SK-N-SH treated with all-trans-retinoic acid at 6 μM for 48 hours (cell line): Measurements from ENCODE around the gene SRA1.

Experiments
- ATAC-seq: fragments of 200-7000 bp; cut with Tn5 transposase; 3 replicates; pipeline ENCODE4 v1.9.1; 2020; ENCODE audit warnings: mild to moderate bottlenecking, moderate library complexity
- ARNTL ChIP-seq: fragments of 450-650 bp; formaldehyde crosslinking; IDR thresholded peaks from 2 replicates; pipeline ENCODE4 v1.5.0; 2020; ENCODE audit warnings: low read depth, mild to moderate bottlenecking, moderate library complexity, borderline replicate concordance
- BACH2 ChIP-seq: fragments of 250-450 bp; sonication (Bioruptor Pico); IDR thresholded peaks from 2 replicates; pipeline ENCODE4 v1.9.0; 2021; ENCODE audit warnings: mild to moderate bottlenecking, borderline replicate concordance
- CSDC2 ChIP-seq: fragments of 250-450 bp; sonication (Bioruptor Pico); IDR thresholded peaks from 2 replicates; pipeline ENCODE4 v1.5.0; 2020; ENCODE audit warnings: mild to moderate bottlenecking, moderate library complexity
- ESRRG ChIP-seq: fragments of 250-450 bp; sonication (Bioruptor Pico); IDR thresholded peaks from 2 replicates; pipeline ENCODE4 v1.6.1; 2021; ENCODE audit warnings: mild to moderate bottlenecking
- GLIS3 ChIP-seq: fragments of 250-450 bp; sonication (Bioruptor Pico); IDR thresholded peaks from 2 replicates; pipeline ENCODE4 v1.5.0; 2020; ENCODE audit warnings: mild to moderate bottlenecking, moderate library complexity
- ISL1 ChIP-seq: fragments of 250-450 bp; sonication (Bioruptor Pico); IDR thresholded peaks from 2 replicates; pipeline ENCODE4 v2.1.2; 2022; ENCODE audit warnings: mild to moderate bottlenecking, moderate library complexity
- OSR1 ChIP-seq: fragments of 250-450 bp; sonication (Bioruptor Pico); IDR thresholded peaks from 2 replicates; pipeline ENCODE4 v1.8.0; 2022; ENCODE audit warnings: moderate library complexity, mild to moderate bottlenecking, inconsistent platforms
- PPARA ChIP-seq: fragments of 250-450 bp; sonication (Bioruptor Pico); IDR thresholded peaks from 2 replicates; pipeline ENCODE4 v1.5.0; 2020; ENCODE audit warnings: mild to moderate bottlenecking, borderline replicate concordance
- RARB ChIP-seq: fragments of 250-450 bp; sonication (Bioruptor Pico); IDR thresholded peaks from 2 replicates; pipeline ENCODE4 v1.8.0; 2021; ENCODE audit warnings: mild to moderate bottlenecking, moderate library complexity
- SNAI2 ChIP-seq: fragments of 250-450 bp; sonication (Bioruptor Pico); IDR thresholded peaks from 2 replicates; pipeline ENCODE4 v1.5.0; 2020; ENCODE audit warnings: mild to moderate bottlenecking, moderate library complexity
- TCF4 ChIP-seq: fragments of 250-450 bp; sonication (Bioruptor Pico); IDR thresholded peaks from 2 replicates; pipeline ENCODE4 v1.8.0; 2021; ENCODE audit warnings: mild to moderate bottlenecking, moderate library complexity, borderline replicate concordance
- TOX ChIP-seq: fragments of 250-450 bp; sonication (Bioruptor Pico); IDR thresholded peaks from 2 replicates; pipeline ENCODE4 v1.8.0; 2021; ENCODE audit warnings: mild to moderate bottlenecking, moderate library complexity, borderline replicate concordance
- ZC3H10 ChIP-seq: fragments of 250-450 bp; sonication (Bioruptor Pico); IDR thresholded peaks from 2 replicates; pipeline ENCODE4 v1.5.1; 2021; ENCODE audit warnings: mild to moderate bottlenecking, moderate library complexity
- ZFP3 ChIP-seq: fragments of 250-450 bp; sonication (Bioruptor Pico); IDR thresholded peaks from 2 replicates; pipeline ENCODE4 v1.5.0; 2020; ENCODE audit warnings: mild to moderate bottlenecking, moderate library complexity
- ZFP30 ChIP-seq: fragments of 450-650 bp; formaldehyde crosslinking; IDR thresholded peaks from 2 replicates; pipeline ENCODE4 v1.5.0; 2022; ENCODE audit warnings: mild to moderate bottlenecking, moderate library complexity
- ZNF565 ChIP-seq: fragments of 450-650 bp; formaldehyde crosslinking; conservative IDR thresholded peaks from 2 replicates; pipeline ENCODE4 v1.5.0; 2020; ENCODE audit warnings: low read depth, mild to moderate bottlenecking, moderate library complexity
- ZNF70 ChIP-seq: fragments of 450-650 bp; formaldehyde crosslinking; IDR thresholded peaks from 2 replicates; pipeline ENCODE4 v1.5.0; 2020; ENCODE audit warnings: mild to moderate bottlenecking, moderate library complexity
- ZNF8 ChIP-seq: fragments of 450-650 bp; formaldehyde crosslinking; IDR thresholded peaks from 2 replicates; pipeline ENCODE4 v1.5.0; 2020; ENCODE audit warnings: mild to moderate bottlenecking, moderate library complexity
- TF ChIP-seq, protein P1 (sequence below): fragments of 250-450 bp; sonication (Bioruptor Pico); IDR thresholded peaks from 2 replicates; pipeline ENCODE4 v1.5.1; 2021; ENCODE audit warnings: mild to moderate bottlenecking, moderate library complexity
- TF ChIP-seq, protein P2 (sequence below): fragments of 250-450 bp; sonication (Bioruptor Pico); IDR thresholded peaks from 2 replicates; pipeline ENCODE4 v1.5.1; 2020; ENCODE audit warnings: low read depth, mild to moderate bottlenecking, moderate library complexity
- TF ChIP-seq, protein P3 (sequence below): fragments of 250-450 bp; sonication (Bioruptor Pico); IDR thresholded peaks from 2 replicates; pipeline ENCODE4 v1.5.0; 2020; ENCODE audit warnings: mild to moderate bottlenecking, moderate library complexity
- TF ChIP-seq, protein P4 (sequence below): fragments of 250-450 bp; sonication (Bioruptor Pico); IDR thresholded peaks from 2 replicates; pipeline ENCODE4 v1.8.0; 2020; ENCODE audit warnings: mild to moderate bottlenecking, moderate library complexity, borderline replicate concordance

The SRA1 gene

DNA sequence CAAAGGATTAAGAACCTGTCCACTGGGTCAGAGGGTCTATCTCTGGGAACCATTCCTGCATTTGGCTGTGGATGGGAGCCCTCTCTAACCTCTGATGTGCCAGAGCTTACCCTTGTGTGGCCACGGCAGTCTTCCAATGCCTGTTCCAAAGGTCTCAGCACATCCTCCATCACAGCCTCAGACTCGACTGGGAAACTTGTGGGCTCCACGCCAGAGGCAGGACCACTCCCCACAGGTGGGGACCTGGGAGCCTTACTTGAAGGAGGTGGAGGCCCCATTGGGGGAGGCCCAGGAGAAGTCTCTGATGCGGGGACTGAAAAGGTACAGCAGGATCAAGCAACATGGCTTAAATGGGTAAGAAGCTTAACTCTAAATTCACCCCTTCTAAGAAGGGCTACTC is 5.4 kb downstream of the SRA1 start:
- TF ChIP-seq ZFP30 (CRISPR knock-in tag) (no peak), TCF4 (CRISPR knock-in tag) (no peak), ARNTL (CRISPR knock-in tag) (no peak), CSDC2 (no peak)
- TF ChIP-seq, protein P1, sequence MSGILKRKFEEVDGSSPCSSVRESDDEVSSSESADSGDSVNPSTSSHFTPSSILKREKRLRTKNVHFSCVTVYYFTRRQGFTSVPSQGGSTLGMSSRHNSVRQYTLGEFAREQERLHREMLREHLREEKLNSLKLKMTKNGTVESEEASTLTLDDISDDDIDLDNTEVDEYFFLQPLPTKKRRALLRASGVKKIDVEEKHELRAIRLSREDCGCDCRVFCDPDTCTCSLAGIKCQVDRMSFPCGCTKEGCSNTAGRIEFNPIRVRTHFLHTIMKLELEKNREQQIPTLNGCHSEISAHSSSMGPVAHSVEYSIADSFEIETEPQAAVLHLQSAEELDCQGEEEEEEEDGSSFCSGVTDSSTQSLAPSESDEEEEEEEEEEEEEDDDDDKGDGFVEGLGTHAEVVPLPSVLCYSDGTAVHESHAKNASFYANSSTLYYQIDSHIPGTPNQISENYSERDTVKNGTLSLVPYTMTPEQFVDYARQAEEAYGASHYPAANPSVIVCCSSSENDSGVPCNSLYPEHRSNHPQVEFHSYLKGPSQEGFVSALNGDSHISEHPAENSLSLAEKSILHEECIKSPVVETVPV (CRISPR knock-in tag): no peak
- no peak for ATAC-seq

DNA sequence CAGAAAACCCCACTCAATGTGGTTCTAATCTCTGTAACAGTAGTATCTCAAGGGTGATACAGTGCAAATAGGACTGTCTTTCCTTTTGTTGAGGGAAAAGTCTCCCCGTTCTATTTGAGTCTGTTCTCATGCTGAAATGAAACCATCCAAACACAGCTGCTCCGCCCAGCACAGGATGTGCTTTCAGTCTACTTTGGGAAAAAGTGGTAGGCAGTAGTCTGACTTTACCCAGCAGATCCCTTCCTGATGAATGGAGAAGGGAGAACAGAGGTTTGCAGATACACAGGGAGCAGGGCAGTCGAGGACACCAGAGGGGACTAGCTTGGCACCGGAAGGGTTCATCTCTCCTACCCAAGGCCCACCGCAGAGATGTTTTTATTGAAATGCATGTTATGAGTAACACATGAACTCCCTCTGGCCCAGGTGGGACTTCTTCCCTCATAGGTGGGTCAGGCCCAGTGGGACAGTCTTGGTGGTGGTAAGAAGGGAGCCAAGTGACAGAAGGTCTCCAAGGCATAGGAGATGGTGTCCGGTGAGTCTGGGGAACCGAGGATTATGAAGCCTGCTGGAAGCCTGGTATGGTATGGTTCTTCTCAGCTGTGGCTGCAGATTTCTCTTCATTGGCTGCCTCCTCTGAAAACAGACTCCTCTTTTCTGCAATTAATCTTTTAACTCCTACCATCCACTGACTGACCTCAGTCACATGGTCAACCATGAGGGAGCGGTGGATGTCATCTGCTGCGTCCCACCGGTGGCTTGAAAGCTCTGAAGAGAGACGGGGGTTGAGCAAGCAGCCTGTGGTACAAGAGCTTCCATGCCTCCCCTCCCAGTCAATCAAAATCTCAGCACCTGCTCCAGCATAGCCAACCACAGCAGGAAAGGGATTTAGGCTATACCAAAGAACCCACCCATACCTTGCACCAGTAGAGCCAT is 6.9 kb downstream of the SRA1 start:
- TF ChIP-seq RARB (CRISPR knock-in tag): no peak
- TF ChIP-seq ZFP30 (CRISPR knock-in tag): no peak
- TF ChIP-seq, protein P2, sequence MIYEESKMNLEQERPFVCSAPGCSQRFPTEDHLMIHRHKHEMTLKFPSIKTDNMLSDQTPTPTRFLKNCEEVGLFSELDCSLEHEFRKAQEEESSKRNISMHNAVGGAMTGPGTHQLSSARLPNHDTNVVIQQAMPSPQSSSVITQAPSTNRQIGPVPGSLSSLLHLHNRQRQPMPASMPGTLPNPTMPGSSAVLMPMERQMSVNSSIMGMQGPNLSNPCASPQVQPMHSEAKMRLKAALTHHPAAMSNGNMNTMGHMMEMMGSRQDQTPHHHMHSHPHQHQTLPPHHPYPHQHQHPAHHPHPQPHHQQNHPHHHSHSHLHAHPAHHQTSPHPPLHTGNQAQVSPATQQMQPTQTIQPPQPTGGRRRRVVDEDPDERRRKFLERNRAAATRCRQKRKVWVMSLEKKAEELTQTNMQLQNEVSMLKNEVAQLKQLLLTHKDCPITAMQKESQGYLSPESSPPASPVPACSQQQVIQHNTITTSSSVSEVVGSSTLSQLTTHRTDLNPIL (CRISPR knock-in tag): no peak
- no peak for TF ChIP-seq ARNTL (CRISPR knock-in tag)
- TF ChIP-seq SNAI2 (CRISPR knock-in tag): no peak
- TF ChIP-seq ZFP3 (CRISPR knock-in tag): no peak
- TF ChIP-seq, protein P3, sequence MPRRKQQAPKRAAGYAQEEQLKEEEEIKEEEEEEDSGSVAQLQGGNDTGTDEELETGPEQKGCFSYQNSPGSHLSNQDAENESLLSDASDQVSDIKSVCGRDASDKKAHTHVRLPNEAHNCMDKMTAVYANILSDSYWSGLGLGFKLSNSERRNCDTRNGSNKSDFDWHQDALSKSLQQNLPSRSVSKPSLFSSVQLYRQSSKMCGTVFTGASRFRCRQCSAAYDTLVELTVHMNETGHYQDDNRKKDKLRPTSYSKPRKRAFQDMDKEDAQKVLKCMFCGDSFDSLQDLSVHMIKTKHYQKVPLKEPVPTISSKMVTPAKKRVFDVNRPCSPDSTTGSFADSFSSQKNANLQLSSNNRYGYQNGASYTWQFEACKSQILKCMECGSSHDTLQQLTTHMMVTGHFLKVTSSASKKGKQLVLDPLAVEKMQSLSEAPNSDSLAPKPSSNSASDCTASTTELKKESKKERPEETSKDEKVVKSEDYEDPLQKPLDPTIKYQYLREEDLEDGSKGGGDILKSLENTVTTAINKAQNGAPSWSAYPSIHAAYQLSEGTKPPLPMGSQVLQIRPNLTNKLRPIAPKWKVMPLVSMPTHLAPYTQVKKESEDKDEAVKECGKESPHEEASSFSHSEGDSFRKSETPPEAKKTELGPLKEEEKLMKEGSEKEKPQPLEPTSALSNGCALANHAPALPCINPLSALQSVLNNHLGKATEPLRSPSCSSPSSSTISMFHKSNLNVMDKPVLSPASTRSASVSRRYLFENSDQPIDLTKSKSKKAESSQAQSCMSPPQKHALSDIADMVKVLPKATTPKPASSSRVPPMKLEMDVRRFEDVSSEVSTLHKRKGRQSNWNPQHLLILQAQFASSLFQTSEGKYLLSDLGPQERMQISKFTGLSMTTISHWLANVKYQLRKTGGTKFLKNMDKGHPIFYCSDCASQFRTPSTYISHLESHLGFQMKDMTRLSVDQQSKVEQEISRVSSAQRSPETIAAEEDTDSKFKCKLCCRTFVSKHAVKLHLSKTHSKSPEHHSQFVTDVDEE (CRISPR knock-in tag): no peak
- no peak for TF ChIP-seq ZNF8 (CRISPR knock-in tag)
- no peak for TF ChIP-seq CSDC2
- no peak for TF ChIP-seq ZNF70
- no peak for TF ChIP-seq ESRRG (CRISPR knock-in tag)
- no peak for TF ChIP-seq BACH2 (CRISPR knock-in tag)
- no peak for TF ChIP-seq ZC3H10 (CRISPR knock-in tag)
- no peak for TF ChIP-seq PPARA (CRISPR knock-in tag)
- TF ChIP-seq, protein P4, sequence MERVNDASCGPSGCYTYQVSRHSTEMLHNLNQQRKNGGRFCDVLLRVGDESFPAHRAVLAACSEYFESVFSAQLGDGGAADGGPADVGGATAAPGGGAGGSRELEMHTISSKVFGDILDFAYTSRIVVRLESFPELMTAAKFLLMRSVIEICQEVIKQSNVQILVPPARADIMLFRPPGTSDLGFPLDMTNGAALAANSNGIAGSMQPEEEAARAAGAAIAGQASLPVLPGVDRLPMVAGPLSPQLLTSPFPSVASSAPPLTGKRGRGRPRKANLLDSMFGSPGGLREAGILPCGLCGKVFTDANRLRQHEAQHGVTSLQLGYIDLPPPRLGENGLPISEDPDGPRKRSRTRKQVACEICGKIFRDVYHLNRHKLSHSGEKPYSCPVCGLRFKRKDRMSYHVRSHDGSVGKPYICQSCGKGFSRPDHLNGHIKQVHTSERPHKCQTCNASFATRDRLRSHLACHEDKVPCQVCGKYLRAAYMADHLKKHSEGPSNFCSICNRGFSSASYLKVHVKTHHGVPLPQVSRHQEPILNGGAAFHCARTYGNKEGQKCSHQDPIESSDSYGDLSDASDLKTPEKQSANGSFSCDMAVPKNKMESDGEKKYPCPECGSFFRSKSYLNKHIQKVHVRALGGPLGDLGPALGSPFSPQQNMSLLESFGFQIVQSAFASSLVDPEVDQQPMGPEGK (CRISPR knock-in tag): no peak
- no peak for TF ChIP-seq TOX (CRISPR knock-in tag)
- no peak for TF ChIP-seq ISL1
- TF ChIP-seq ZNF565 (CRISPR knock-in tag): no peak
- TF ChIP-seq OSR1 (CRISPR knock-in tag): no peak
- no peak for ATAC-seq

DNA sequence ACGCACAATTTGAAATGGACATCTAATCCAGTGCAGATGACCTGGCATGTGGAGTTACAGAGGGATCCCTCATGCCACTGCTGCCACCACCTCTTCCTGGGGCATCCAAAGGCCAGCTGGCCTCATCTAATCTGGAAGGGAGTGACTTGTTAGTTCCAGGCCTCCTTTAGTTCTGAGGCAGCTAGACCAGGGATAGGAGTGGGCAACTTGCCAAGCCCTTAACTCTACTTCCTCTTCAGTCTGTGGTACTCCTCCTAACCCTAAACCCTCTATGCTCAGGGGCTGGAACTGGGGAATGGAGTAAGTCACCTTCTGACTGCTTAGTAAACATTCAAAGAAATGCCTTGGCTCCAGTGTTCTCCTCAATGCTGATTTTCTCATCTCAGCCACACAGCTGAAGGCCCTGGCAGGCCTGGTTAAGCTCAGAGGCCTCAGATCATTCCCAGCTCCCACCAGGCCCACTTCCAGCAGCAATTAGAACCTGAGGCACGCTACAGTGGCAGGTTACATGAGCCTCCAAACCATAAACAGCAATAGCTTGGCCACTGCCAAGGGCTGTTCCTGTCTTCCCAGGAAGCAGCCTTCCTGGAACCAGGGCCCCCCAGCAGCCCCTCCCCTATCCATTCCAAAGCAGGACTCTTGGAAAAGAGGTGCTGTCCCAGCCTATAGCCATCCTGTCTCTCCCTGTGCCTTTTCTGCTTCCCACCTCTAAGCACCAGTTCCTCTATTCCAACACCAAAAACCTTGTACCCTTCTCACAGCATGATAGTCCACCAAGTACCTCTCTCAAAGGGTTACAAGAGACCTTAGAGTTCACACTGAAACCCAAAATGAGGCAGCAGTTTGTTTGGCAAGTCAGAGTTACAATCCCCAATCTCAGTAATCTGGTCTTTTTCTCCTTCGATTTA is 7.8 kb downstream of the SRA1 start:
- ATAC-seq: peak; percentile 16
- TF ChIP-seq ZNF8 (CRISPR knock-in tag) (no peak), CSDC2 (no peak), ESRRG (CRISPR knock-in tag) (0 out of 2 replicates have a peak, but pooled peaks have one; percentile 50), ISL1 (0 out of 2 replicates have a peak, but pooled peaks have one; percentile 9), ZFP3 (CRISPR knock-in tag) (no peak), GLIS3 (CRISPR knock-in tag) (no peak), ZNF565 (CRISPR knock-in tag) (no peak), BACH2 (CRISPR knock-in tag) (no peak)
- TF ChIP-seq, protein P2 (CRISPR knock-in tag): no peak
- TF ChIP-seq, protein P4 (CRISPR knock-in tag): 0 out of 2 replicates have a peak, but pooled peaks have one; percentile 39
